Neutrophil (primary cell): Measurements from ENCODE around the gene NCOA1.

ENCODE experiments used
- H3K27ac ChIP-seq: fragments of 200-600 bp; sonication (generic); 2 replicates; pipeline ENCODE4 v1.5.1; 2016; ENCODE audit warnings: mild to moderate bottlenecking, moderate library complexity
- H3K27me3 ChIP-seq: fragments of 200-600 bp; sonication (generic); 2 replicates; pipeline ENCODE4 v1.6.0; 2016; ENCODE audit warnings: mild to moderate bottlenecking
- H3K36me3 ChIP-seq: fragments of 200-600 bp; sonication (generic); 2 replicates; pipeline ENCODE4 v1.5.1; 2017
- H3K4me1 ChIP-seq, 2 experiments: fragments of 200-600 bp in 1 of 2; sonication (generic) in 1 of 2; 1 replicate in 1 of 2; 2 replicates in 1 of 2; pipeline versions ENCODE4 v1.5.1 to v1.6.1; 2013 to 2016; ENCODE audit warnings: low read depth in 1 of 2, low read length in 1 of 2, mild to moderate bottlenecking in 1 of 2, moderate library complexity in 1 of 2; ENCODE audit not compliant: control insufficient read depth in 1 of 2, insufficient read depth in 1 of 2
- H3K4me3 ChIP-seq, 2 experiments: fragments of 200-600 bp in 1 of 2; sonication (generic) in 1 of 2; 1 replicate in 1 of 2; 2 replicates in 1 of 2; pipeline ENCODE4 v1.5.1; 2013 to 2016; ENCODE audit warnings: low read depth in 1 of 2, low read length in 1 of 2, mild to moderate bottlenecking in 1 of 2, moderate library complexity in 1 of 2
- H3K9me3 ChIP-seq: fragments of 200-600 bp; sonication (generic); 2 replicates; pipeline ENCODE4 v1.5.1; 2016
- CTCF ChIP-seq: fragments of 200-600 bp; sonication (generic); IDR thresholded peaks from 2 replicates; pipeline ENCODE4 v1.5.1; 2016; ENCODE audit warnings: antibody characterized with exemption

The NCOA1 gene

GRCh38 chr2:24816884-24817283, 325.8 kb downstream of the NCOA1 start:
- Histone ChIP-seq H3K27me3 (no peaks in the 10 kb centered on the region), H3K27ac (no peak overlapping the region), H3K4me3 (no peak overlapping the region), H3K36me3 (peaks cover 62% of the 10 kb centered on the region), H3K4me1 (no peaks in the 10 kb centered on the region), H3K9me3 (no peaks in the 10 kb centered on the region)
- no peak for TF ChIP-seq CTCF

- Histone ChIP-seq H3K4me1 (no peaks in the 10 kb centered on the region), H3K27me3 (no peaks in the 10 kb centered on the region), H3K4me3 (no peak overlapping the region), H3K9me3 (no peaks in the 10 kb centered on the region), H3K36me3 (peaks cover 71% of the 10 kb centered on the region), H3K27ac (no peak overlapping the region)
- no peak for TF ChIP-seq CTCF
Observed at GRCh38 chr2:24818721-24819167, 327.7 kb downstream of the NCOA1 start.

GRCh38 chr2:24819442-24820174, 328.6 kb downstream of the NCOA1 start:
- Histone ChIP-seq H3K9me3 (no peaks in the 10 kb centered on the region), H3K27ac (no peak overlapping the region), H3K4me3 (no peak overlapping the region), H3K4me1 (no peaks in the 10 kb centered on the region), H3K27me3 (no peaks in the 10 kb centered on the region), H3K36me3 (peaks cover 77% of the 10 kb centered on the region)
- no peak for TF ChIP-seq CTCF

GRCh38 chr2:24820175-24820513, 329.1 kb downstream of the NCOA1 start:
- no peaks in the 10 kb centered on the region for H3K9me3 ChIP-seq
- no peaks in the 10 kb centered on the region for H3K27me3 ChIP-seq
- H3K36me3 ChIP-seq = peaks cover 74% of the 10 kb centered on the region
- no peak overlapping the region for H3K4me3 ChIP-seq
- no peak for TF ChIP-seq CTCF
- no peak overlapping the region for H3K27ac ChIP-seq
- H3K4me1 ChIP-seq = no peaks in the 10 kb centered on the region
